ENCODE results near the gene CACNA2D4.

- TF ChIP-seq CTCF (IDR thresholded peaks at IDR 0.05) = no peak
- no peak for TF ChIP-seq POLR2A (IDR thresholded peaks at IDR 0.05)
- TF ChIP-seq POLR2AphosphoS5 (IDR thresholded peaks at IDR 0.05) = no peak
These were observed 27.8 kb upstream of the CACNA2D4 start for GRCh38 chr12:1946296-1946695.

Measured in sigmoid colon (tissue), 4 donors.